ENCODE data around the gene MYH9.
"Not testable (repeated sequence)": the region's sequence is repeated elsewhere in the genome, so short reads cannot be mapped to it uniquely, and the experiment has no call there.

Gene MYH9

GRCh38 chr22:36289948-36290371 lies 97.8 kb downstream of the MYH9 start:
- not testable (repeated sequence) for DNase-seq

DNA sequence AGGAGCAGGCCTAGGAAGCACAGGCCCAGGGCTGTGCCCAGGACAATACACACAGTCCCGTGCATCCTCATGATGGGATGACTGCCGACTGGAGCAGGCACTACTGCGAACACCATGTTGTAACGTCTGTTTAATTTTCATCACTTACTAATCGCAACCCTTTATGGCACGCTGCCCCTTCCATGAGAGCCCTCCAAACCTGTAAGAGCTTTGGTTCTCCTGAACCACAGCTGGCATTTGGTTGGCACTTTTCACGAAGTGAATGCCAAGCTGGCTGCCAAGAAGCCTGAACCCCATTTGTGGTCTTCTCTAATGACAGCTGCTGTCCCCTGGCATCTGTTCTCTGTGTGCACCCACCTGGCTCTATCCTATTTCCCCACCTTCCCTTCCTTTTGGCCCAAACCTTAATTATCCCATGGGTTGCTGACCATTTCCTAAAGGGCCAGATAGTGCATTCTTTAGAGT lies 98.3 kb downstream of the MYH9 start:
- no peak for DNase-seq

- no peak for DNase-seq
Observed at GRCh38 chr22:36288571-36289405, 99.0 kb downstream of the MYH9 start.

- DNase-seq: no peak
Observed at GRCh38 chr22:36287881-36288515, 99.8 kb downstream of the MYH9 start.

DNA sequence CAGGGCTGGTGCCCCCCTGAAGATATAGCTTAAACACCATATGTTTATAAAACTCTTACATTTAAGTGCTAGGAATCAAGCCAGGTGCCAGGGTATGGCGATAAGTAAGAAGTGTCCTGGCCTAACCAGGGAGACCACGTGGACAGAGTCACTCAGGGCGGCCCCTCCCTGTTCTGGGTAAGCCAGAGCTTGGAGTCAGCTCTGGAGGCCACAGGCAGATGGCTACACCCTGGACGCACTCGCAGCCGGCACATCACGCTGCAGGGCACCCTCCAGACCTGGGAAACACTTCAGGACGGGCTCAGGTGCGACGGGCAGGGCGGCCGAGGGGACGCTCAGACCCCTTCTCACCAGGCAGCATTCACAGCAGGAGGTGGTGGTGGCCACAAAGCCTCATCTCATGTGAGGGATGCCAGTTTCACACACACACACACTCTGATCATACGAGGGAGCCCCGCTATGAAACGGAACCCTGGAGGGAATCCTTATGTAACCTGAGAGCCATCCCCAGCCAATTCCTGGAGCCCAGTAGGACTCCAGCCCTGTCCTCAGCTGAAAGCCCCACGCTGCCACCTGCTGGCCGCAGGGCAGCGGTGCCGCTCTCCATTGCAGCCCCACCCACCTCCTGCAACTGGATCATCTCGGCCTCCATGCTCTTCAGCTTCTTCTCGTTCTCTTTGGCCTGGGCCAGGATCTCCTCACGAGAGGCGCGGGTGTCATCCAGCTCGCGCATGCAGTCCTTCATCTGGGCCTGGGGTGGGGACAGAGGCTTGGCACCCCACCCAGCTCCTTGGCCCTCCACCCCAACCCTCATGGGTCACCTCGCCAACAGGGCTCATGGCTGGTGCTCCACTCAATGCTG lies 101.4 kb downstream of the MYH9 start:
- no peak for DNase-seq

- DNase-seq: no peak
Observed at GRCh38 chr22:36285545-36285944, 102.2 kb downstream of the MYH9 start.

GRCh38 chr22:36285017-36285416 lies 102.8 kb downstream of the MYH9 start:
- no peak for DNase-seq

DNA sequence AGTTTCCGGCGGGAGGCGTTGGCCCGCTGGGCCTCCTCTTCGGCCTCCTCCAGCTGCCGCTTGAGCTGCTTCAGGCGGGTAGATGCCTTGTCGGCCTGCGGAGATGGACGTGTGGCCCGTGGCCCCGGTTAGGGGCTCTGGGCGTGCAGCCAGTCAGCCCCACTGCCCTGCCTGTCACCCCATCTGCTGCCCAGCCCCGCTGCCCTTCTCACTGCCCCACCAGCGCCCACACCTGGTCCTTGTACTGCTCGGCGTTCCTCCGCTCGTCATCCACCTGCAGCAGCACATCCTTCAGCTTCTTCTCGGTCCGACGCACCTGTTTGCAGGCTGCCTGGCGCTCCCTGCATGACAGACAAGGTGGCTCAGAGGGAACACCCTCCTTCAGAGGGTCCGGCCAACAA lies 103.6 kb downstream of the MYH9 start:
- no peak for DNase-seq

GRCh38 chr22:36282328-36282831 lies 105.4 kb downstream of the MYH9 start:
- DNase-seq: no peak

DNA sequence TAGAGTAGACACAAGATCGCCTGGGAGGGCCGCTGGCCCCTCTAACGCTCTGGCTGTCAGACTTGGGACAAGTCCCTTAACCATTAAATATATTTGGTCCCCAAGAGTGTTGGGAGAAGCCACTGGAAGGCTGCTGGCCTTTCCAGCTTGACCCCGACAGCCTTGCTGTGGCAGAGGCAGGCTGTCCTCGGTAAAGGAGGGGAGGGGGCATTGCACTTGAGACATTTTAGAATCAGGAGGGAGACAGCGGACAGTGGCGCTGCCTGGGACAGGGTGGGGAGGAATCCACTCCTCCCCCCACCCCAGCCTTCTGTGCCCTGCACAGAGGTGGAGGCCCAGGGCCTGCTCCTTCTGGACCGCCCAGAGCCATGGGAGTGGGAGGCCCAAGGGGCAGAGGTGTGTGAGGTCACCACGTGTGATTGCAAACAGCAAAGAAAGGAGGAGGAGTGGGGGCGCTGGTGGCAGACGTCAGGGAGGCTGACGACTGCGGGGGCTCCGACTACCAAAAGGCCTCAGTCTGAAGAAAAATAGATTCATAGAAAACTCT lies 105.9 kb downstream of the MYH9 start:
- no peak for DNase-seq

GRCh38 chr22:36280379-36280778 lies 107.4 kb downstream of the MYH9 start:
- no peak for DNase-seq

GRCh38 chr22:36279219-36279666 lies 108.5 kb downstream of the MYH9 start:
- no peak for DNase-seq

DNA sequence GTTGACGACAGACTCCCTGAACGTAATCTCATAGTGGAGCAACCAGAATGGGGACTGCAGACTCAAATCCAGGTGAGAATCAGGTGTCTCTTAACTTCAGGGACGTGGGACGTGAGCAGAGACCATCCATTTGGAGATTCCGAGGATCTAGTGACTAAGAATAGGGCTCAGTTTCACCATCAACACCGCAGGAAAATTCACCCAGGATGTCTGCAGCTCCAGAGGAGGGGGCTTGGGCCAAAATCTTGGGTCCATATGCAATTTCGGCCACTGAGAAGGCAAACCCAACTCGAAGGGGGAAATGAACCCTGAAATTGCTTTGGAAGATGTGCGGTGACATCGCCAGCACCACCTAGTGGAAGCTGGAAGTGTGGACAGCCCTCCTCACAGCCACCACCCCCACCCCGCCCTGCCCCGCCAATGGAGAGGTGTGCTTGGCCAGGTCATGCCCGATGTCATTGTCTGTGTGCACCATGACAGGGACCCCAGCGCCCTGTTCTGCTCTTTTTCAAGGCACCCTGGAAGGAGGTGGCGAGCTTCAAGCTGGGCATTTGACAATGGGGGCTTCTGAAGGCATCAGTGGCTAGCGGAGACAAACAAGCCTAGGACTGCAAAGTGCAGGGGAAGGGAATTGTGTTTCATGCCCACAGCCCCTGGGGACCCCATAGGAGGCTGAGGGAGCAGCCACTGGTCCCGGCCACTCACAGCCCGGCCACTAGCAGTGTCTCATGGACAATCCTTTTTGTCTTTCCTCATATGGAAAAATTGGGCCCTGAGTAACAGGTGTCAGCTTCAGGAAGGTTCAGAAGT lies 110.1 kb downstream of the MYH9 start:
- DNase-seq: no peak

DNA sequence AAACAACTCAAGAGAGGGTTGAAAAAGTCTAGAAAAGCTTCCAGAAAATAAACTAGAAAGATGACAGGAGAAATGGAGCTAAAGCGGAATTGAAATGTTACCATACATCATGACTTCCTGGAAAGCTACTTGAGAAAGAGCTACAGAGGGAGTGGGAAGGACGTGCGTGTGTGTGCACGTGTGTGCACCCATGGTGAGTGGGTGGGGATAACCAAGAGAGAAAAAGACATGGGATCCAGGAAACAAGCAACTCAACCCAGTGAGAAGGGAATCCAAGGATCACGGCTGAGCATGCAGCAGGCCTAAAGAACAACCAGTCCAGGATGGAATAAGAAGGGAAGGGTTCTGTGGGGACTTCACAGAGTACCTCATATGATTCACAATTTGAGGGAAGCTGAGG lies 113.2 kb downstream of the MYH9 start:
- DNase-seq: no peak

GRCh38 chr22:36271951-36272350 lies 115.8 kb downstream of the MYH9 start:
- DNase-seq: not testable (repeated sequence)

- not testable (repeated sequence) for DNase-seq
Observed at GRCh38 chr22:36271231-36271630, 116.5 kb downstream of the MYH9 start.

DNA sequence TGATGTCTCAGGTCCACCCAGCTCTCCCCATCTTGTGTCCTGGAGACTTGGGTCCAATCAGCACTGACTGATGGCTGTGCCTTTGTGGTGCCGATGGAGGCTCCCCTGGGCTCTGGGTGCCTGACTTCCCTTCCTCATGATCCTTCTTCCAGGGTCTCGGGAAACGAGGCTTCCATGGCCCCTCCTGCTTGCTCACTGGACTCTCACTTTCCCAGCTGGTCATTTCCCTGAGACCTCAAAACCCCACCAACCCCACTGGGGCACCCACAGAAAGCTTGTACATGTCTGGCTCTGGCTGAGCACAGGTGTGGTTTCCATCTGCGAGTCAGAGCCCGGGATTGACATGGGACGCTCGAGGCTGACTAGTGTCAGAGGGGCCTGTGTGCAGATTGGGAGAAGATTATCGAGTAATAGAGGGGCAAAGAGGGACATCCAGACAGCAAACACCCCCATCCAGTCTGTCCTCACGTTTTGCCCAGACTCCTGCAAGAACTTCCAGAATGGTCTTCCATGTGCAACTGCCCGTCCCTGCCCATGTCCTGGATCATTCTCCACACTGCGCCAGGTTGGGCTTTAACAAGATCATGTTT lies 119.8 kb downstream of the MYH9 start:
- no peak for DNase-seq

GRCh38 chr22:36267058-36267457 lies 120.7 kb downstream of the MYH9 start:
- DNase-seq: no peak

DNA sequence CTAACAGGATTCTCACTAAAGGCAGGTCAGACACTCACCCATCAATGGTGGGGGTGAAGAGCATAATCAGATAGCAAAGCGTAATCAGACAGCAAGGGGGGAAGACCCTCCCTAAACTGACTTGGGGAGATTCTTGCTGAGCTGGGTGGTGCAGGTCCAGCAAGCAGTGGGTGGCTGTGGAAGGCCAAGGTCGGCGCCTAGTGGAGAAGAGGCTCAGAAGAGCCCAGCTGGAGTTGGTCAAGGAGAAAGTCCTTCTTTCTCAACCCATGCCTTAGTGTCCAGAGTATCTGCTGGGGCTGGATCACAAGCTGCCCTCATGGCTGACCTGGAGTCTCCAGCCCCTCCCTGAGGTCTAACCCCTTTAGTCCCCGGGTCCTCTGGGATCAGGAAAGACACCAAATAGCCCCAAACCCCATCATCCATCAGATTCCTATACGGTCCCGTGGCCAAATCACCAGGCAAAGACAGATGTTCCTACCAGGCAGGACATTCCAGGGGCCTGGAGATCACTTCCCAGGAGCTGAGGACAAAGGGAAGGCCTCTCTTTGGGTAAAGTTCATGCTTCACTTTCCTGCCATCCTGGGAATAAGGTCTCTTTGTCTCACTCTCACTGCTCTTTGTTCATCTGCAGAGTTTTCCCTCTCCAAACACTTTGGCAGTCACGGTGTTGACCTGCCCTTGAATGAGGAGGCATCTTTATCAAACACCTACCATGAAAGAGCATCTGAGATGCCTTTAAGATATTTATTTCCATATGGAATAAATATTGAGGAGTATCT lies 123.7 kb downstream of the MYH9 start:
- DNase-seq: not testable (repeated sequence)

- not testable (repeated sequence) for DNase-seq
Observed at GRCh38 chr22:36263216-36263673, 124.5 kb downstream of the MYH9 start.

Measured in NCI-H524 treated with DMSO at 0.1 percent for 48 hours (cell line).